HG03025 (cell line): ENCODE measurements around the gene NECTIN1.
A peak's percentile ranks its signal among the peaks of the same experiment; 100 is the strongest.

Experiments used
- ATAC-seq: cut with Tn5 transposase; IDR thresholded peaks from one replicate; pipeline ENCODE4 v1.9.1; 2021; ENCODE audit warnings: mild to moderate bottlenecking, moderate library complexity; ENCODE audit not compliant: unreplicated experiment, low FRiP score

Gene NECTIN1

DNA sequence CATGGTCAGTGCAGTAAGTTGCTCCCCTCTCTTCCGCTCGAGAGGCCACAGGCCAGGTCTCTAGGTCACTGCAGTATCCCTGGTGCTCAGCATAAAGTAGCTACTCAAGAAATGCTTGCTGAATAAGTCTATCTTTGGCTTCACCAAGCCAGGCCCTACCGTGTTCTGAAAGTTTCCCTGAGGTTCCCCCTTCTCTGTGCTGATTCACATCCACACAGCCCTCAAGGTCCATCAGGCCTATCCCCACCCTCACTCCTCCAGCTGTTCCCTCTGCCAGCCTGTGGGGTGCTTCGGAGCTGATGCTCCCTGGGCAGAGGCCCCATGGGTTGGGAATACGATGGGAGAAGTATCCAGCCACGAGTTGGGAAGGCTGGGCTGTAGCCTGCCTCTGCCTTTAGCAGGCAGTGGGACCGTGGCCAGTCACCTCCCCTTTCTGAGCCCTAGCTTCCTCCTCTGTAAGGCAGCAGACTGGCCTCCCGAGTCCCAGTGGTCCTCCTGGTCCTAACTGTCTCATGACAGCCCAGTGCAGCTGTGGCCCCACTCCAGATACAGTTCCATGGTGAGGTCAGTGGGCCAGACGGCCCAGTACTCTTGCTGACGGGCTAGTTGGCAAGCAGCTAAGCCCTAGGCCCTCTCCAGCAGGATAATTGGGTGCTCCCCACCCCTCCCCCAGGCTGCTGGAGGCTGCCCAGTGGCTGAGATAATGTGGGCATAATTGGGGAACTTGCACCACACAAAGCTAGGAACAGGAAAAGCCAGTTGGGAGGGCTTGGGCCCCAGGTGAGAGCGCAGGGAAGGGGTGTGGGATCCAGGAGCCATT is 48.2 kb downstream of the NECTIN1 start:
- no peak for ATAC-seq

DNA sequence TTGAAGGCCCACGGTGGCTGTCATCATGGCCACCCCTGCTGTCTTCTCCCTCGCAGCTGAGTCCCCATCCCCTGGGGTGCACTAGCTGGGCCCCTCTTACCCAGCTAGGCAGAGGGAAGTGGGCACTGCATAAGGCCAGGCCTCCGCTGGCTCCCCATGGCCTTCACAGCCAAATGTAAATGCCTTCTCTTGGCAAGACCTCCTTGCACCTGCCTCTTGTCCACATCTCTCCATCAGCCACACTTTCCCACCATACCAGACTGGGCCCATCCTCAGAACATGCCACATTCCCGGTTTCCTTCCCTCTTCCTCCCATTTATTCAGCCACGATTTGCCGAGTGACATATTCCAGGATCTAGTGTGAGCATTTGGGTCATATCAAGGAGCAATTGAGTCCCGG is 49.7 kb downstream of the NECTIN1 start:
- no peak for ATAC-seq

DNA sequence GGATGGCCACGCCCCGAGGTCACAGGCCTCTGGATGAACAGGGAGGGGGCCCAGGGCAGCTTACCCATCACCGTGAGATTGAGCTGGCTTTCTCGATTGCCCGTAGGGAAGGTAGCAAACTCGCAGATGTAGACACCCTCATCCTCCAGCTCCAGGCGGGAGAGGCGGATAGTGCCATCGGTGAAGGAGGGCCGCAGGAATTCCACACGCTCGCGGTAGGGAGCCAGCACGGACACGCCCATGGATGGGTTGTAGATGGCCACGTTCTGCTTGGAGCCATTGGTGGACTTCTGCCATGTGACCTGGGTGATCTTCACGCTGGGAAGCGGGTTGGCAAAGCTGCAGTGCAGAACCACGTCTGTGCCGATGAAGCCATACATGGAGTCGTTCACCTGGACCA is 50.6 kb downstream of the NECTIN1 start:
- ATAC-seq: no peak

DNA sequence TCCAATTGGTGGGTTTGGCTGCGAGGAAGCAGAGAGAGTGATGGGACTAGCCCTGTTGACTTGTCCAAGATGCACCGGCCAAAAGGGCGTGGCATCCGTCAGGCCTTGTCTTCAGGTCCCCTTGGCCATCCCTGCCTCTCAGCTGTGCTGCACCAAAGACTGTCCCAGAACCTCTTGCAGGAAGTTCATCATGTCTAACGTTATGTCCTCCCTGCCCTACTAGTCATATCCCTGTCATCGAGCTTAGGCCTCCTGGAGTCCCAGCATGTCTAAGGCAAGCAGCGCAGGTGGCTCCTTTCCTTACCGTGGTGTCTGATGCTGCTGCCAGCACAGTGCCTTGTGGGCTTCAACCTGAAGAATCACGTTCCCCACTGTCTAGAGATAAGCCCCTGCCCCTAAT is 51.2 kb downstream of the NECTIN1 start:
- ATAC-seq: no peak

DNA sequence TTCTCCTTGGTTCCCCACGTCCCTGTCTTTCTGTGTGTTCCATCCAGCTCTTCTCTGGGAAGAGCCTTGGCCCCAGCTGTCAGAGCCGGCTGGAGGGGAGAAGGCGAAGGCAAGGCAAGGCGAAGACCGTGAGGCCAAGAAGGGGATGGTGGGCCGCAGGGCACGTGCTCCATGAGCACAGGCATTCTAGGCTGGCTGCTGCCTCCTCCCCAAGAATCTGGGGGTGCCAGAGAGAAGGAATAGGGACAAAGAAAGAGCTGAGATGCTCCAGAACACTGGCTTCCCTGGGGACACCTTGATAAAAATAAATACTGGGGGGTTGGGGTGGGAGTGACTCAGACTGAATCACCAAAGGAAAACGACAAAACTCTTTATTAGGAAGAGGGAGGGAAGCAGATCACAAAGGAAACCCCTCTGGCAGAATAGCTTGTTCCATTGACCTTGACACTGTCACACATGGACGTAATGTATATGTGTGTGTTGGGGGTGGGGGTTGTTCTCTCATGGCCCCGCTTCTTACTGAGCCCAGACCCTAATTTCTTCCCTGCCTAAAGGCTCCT is 52.5 kb downstream of the NECTIN1 start:
- no peak for ATAC-seq

DNA sequence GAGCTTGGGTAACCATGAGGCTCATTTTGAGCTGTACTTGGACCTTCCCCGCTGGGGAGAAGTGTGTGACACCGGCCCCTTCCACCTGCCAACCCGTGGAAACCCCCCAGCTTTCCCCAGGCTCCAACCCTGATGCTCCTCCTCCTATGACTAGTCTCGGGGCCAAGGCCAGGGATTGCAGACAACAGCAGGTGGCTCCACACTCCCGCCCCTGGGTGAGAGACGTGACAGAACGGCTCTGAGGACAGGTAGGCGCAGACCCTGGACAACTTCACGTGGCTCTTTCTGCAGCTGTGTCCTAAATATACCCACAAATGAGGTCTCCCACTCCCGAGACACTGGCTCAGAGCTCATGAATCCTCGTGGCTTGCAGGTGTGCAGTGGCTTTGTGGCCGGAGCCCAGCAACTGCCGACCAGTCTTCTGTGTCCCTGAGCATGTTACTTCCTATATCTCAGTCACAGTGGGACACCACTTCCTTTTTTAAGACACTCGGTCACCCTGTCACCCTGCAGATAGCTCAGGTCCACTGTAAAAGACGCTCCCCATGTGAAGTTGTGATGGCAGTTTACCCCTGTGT is 55.2 kb downstream of the NECTIN1 start:
- peak; percentile 69 for ATAC-seq

DNA sequence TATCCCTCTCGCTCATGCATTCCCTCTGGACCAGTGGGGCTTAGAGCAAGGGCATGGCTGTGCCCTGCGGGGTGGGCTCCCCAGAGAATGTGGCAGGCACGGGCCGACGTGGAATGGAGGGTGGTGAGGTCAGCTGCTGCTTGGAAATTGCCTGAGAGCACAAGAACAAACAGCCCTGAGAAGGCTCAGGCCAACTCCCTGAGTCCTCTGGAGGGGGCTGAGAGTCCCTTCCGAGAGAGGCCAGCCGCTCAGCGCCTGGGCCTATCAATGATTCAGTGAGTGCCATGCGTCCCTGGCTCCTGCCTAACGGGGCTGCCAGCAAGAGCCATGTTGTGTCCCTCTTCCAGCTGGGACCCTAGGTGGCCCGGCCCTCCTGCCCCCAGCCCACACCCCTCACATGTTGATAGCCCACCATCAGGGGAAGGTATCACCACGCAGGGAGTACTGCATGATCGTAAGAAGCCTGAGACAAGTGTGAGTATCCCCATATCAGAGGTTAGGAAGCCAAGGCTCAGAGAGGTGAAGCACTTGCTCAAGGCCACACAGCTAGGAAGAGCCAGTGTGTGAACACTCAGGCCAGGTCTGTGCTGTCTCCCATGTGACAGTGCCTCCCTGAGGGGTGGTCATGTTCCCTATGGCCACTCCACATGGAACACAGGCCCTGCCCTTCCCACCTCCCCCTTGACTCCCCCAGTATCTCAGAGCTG is 55.8 kb downstream of the NECTIN1 start:
- ATAC-seq: no peak

DNA sequence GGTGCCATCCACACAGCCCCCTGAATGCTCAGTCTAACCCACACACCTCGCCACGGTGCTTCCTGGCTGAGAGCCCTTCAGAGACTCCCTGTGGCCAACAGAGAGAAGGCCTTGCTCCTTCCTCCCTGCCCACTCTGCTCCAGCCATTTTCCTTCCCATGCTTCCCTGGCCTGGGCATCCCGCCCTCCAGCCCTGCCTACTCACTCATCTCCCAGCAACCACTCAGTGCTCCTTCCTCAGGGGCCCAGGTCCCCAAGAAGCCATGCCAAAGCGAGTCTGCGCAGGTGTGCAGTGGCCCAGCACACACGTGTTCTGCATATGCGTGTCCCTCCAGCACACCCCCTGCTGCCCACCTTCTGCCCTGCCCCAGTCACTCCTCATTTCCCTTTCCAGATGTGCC is 56.4 kb downstream of the NECTIN1 start:
- ATAC-seq: no peak

DNA sequence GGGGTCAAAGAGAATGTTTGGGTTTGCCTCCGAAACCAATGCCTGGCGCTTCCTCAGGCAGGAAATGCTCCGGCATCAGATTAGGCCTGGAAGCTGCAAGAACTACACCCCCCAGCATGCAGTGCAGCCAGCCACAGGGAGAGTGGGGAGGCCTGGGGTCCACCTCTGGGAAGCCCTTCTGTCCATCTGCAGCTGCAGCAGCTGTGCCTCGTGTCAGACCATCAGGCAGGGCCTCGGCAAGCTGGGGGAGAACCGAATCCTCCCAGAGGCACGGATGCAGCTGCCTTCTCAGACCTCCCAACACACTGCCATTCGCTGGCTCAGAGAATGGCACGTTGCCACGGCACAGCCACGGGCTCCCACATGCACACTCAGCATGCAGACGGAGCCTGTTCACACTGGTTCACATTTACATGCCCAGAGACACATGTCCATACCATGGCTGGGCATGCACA is 57.4 kb downstream of the NECTIN1 start:
- ATAC-seq: no peak

DNA sequence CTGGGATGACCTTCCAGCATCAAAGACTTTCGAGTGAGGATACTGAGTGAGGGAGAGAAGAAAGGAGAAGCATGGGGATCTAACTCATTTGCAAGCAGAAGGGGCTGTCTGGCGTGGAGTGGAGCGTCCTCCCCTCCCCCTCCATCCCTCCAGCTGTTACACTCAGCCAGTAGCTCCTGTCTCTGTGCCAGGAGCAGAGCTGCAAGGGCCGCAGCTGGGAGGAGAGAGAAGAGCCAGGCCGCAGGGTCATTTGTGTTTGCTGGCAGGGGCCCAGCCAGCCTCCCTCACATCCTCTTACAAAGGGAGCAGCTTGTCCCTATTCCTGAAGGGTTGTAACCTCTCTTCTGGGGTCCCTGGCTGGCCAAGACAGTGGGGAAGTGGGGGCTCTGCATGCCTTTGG is 57.9 kb downstream of the NECTIN1 start:
- no peak for ATAC-seq

DNA sequence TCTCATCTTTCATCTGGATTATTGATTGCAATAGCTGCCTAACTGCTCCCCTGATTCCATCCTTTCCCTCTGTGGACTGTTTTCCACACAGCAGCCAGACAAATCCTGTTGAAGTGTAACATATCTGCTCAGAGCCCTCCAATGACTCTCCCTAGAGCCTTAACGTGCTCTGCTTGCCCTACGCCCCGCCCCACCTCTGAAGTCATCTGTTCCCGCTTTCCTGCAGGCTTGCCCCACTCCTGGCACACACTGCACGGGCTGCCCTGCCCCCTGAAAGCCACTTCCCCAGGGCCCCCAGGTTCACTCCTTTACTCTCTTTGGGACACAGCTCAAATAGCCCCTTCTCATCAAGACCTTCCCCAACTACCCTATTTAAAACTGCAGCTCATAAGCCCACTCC is 59.5 kb downstream of the NECTIN1 start:
- no peak for ATAC-seq

DNA sequence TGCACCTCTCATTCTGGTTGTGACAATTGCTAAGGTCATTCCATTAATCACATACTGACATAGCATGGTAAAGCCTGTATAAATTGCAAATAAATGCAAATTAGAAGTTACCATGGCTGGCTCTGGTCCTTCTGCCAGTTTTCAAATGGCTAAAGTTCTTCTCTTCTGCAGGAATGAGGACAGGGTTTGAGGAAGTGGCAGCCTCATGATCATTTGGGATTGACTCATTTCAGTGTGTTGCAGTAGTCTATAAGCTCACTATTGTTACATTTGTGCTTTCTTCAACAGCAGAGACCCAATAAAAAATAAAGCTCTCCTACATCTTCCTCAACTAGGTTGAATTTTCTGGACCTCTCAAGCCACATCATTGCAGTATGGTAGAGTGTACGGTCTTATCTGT is 60.3 kb downstream of the NECTIN1 start:
- ATAC-seq: no peak

DNA sequence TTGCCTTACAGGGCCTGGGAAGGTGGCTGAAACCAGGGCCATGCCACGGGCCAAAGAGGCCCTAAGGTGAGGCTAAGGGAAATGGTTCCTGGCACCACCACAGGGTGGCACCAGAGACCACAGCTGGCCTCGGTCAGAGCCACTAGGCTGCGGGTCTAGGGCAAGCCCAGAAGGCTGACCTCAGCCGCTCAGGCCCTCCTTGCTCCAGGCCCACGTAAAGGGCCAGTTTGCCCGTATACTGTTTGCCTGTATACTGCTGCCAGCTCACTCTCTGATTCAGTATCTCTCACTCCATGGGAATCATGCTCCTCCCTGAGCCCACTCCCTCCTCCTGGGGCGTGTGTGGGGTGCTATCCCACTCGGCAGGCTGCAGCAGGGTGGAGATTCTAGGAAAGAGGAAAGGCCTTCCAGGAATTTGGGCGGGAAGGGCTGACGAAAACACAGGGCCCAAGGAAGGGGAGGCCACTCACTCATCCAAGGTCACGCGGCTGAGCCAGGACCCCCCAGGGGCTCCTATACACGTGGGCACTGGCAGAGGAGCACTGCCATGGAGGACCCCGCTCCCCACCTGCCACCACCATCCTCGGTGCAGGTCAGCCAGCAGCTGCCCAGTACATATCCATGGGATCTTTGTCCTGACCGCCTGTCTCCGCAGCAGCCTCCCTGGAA is 62.4 kb downstream of the NECTIN1 start:
- ATAC-seq: peak; percentile 54

DNA sequence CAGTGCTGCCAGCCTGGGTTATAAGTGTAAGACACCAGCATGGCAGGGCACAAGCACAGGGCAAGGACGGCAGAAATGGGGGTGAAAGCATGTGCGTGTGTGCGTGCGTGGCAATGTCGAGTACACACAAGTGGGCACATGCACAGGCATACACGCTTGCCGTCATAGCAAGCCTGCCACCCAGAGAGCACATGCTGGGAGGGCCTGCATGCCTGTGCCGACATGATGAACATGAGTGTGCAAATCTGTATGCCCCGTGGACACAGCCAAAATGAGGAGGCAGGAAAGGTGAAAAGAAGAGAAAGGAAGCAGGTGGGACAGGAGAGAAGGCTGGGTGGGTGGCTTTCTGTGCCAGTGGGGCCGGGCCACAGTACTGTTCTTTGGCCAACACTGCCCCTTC is 62.9 kb downstream of the NECTIN1 start:
- ATAC-seq: no peak

DNA sequence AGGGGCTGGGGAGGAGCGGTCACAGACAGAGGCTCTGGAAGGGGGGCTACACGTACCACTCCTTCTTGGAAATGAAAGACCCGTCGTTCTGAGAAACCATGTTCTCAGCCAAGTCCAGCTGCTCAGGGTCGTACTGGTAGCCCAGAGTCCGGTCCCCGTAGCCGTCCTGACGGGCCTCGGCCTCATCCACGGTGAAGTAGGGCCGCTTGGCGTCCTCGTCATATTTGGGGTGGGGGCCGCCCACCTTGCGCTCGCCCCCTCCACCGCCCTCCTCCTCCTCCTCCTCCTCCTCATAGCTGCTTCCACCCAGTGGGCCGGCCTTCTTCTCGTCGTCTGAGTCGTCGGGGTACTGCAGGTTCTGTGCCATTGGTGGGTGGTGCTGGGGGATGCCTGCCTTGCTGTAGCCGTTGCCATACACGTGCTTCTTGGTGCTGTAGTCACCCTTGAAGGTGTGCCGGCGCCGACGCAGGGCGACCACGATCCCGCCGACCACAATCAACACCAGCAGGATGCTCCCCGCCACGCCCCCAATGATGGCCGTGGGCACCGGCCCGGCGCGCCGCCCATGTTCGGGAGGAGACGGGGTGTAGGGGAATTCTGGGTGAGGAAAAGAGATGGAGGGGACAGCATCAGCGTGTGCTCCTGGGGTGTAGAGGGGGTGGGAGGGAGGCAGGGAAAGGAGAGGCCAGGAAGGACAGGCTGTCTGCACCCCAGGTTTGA is 64.1 kb downstream of the NECTIN1 start:
- ATAC-seq: no peak

DNA sequence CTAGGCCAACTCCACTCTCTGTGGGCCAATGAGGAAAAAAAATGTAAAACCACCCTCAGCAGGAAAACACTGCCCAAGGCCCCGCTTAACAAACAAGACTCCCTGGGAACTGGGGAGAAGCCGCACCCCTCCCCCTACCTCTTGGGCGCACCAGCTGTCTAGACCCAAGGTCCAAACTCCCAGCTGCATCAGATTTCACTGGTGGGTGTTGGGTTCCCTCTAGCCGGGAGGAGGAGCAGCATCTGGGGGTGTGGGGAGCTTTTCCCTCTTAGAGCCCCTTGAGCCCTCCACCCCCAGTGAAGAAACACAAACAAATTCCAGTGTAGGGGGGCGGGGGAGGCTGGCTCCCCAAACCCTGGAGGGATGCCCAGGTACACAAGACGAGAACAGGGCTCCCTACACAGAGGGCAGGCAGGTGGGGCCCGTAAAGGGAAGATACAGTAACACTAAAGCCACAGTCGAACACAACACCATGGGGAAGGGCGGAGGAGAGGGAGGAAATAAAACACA is 64.9 kb downstream of the NECTIN1 start:
- no peak for ATAC-seq

DNA sequence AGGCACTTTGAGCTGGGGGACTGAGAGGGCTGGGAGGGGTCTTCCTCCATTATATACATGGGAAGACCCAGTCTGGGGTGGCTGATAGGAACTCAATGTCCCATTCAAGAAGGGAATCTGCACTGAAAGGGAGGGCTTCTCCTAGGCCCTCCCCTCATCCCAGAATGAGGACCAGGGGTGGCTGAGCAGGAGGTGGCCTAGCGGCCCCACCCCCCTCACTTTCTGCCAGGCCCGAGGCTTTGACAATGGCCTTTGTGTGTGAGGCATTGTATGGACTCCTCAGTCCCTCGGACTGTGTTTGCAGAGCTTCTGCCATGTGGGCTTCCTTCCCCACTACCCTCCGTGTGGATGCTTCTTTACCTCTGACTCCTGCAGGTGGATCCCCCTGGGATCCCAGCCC is 65.7 kb downstream of the NECTIN1 start:
- ATAC-seq: no peak

DNA sequence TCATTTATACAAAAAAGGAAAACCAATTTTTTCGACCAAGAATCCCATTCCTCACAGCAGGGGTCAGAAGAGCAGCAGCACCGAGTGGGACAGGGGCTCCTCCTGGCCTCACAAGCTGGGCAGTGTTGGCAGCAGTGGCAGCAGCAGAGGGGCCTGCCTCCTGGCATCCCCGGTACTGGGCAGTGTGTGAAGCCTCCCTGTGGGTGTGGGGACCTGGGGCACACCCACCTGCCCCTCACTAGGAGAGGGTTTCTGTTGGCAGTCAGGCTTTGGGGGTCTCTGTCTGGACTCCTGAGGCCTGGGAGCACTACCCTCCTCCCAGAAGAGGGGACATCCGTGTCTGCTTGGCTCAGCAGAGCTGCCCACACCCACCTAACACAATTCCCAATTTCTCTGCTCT is 67.8 kb downstream of the NECTIN1 start:
- no peak for ATAC-seq

DNA sequence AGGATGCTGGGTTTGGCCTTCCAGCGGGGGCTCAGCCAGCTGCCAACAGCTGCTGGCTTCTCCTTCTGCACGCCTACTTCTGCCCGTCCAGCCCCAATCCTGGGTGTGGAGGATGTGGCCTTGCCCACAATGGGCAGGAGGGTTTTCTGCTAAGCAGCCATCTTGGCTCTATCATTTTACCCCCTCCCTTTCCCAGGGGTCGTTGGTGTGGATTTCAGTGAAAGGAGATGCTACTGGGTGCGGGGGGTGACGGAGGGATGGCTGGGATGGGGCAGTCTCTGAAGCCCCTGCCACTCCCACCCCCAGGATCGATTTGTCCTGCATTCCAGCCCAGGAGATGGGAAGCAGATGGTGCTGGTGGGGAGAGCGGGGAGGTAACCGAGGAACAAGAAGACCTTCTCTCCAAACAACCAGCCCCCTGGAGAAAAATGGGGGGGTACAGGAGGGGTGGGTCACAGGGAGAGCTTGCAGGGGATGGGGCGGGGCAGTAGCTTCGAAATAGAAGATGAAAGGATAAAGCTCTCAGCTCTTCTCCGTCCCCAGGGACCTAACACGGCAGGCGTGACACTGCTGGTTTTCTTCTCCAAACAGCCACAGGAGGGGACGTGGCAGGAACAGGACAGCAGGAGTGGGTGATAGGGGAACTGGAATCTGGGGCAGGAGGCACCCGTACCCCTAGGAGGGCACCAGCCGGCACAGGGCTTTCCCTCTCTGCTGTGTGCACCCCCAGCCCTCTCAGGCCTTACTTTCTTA is 68.9 kb downstream of the NECTIN1 start:
- ATAC-seq: no peak
